ENCODE measurements around the gene ITPKB. TPM values are rescaled to one million over a fixed set of nuclear protein-coding genes. Genes with fewer than 3 reads are reported as not detected.

ITPKB gene
- total and polyA plus RNA-seq, 2 experiments from 2014 or later = 0.31 to 5.2 TPM

DNA sequence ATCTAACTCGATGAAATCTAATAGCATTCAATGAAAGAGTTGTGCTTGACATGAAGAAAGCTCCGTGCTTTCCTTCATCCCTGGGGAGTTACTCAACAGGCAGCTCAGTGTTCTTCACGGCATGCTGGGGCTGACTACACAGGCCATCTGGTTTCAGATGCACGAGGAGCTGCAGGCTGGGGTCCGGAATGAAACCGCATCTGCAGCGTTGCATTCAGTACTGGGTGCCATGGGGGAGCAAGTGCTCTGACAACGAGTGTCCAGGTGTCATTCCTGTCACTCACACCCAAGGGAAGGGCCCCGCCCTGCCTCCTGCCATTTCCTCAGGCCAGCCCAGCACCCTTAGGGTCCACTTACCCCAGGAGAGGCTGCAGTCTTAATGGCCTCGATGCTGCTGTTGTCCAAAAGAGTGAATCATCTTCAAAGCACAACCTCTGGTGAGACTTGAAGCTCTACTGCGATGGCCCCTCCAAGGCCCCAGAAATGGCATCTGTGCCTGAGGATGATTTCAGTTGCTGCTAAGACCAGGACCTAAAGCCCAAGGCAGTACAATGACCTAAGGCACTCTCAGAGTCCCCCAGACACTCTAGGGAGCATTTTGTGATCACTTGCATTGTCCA lies 129.1 kb downstream of the ITPKB start:
- Histone ChIP-seq H3K79me2 (replicated peaks; ENCODE audit: insufficient read depth) (no peaks in the 10 kb centered on the region), H3K27ac (ENCODE audit: low read depth) (no peak overlapping the region), H3K9me2 (ENCODE audit: insufficient read depth) (no peaks in the 10 kb centered on the region), H3K27me3 (ENCODE audit: insufficient read depth) (no peaks in the 10 kb centered on the region), H3F3A (replicated peaks; ENCODE audit: low read depth) (no peaks in the 10 kb centered on the region), H3K4me2 (no peak overlapping the region), H3K4me3 (no peak overlapping the region), H2AFZ (no peak overlapping the region), H4K20me1 (replicated peaks; ENCODE audit: insufficient read depth) (no peaks in the 10 kb centered on the region), H3K4me1 (ENCODE audit: insufficient read depth) (peaks cover 12% of the 10 kb centered on the region; the same call in 1 of the 2 replicates), H3K36me3 (ENCODE audit: insufficient read depth) (no peaks in the 10 kb centered on the region)
- no peaks in the 10 kb centered on the region; the same call in 2 of the 3 replicates for H3K36me3 Mint-ChIP-seq (ENCODE audit: low read depth)
- peaks cover 11% of the 10 kb centered on the region for H3K27me3 Mint-ChIP-seq (ENCODE audit: insufficient read depth, low read depth, poor library complexity)
- ATAC-seq = no peak
- no peak overlapping the region for H3K4me3 Mint-ChIP-seq
- 0 out of 3 replicates have a peak, but pooled peaks cover 3% of the 10 kb centered on the region for H3K9me3 Mint-ChIP-seq
- H3K4me1 Mint-ChIP-seq = peaks cover 21% of the 10 kb centered on the region
- TF ChIP-seq EZH2phosphoT487 (IDR thresholded peaks at IDR 0.05; ENCODE audit: unreplicated experiment) (no peak), CREB1 (CRISPR knock-in tag; IDR thresholded peaks at IDR 0.05; ENCODE audit: low read depth) (no peak), ZNF462 (CRISPR knock-in tag; IDR thresholded peaks at IDR 0.05) (no peak), NANOG (IDR thresholded peaks at IDR 0.05; ENCODE audit: borderline replicate concordance) (no peak), POLR2AphosphoS5 (IDR thresholded peaks at IDR 0.05; ENCODE audit: low read depth) (no peak), JUNB (IDR thresholded peaks at IDR 0.05; ENCODE audit: unreplicated experiment) (no peak), ZNF114 (CRISPR knock-in tag; IDR thresholded peaks at IDR 0.05) (no peak)
- TF ChIP-seq, protein P1, sequence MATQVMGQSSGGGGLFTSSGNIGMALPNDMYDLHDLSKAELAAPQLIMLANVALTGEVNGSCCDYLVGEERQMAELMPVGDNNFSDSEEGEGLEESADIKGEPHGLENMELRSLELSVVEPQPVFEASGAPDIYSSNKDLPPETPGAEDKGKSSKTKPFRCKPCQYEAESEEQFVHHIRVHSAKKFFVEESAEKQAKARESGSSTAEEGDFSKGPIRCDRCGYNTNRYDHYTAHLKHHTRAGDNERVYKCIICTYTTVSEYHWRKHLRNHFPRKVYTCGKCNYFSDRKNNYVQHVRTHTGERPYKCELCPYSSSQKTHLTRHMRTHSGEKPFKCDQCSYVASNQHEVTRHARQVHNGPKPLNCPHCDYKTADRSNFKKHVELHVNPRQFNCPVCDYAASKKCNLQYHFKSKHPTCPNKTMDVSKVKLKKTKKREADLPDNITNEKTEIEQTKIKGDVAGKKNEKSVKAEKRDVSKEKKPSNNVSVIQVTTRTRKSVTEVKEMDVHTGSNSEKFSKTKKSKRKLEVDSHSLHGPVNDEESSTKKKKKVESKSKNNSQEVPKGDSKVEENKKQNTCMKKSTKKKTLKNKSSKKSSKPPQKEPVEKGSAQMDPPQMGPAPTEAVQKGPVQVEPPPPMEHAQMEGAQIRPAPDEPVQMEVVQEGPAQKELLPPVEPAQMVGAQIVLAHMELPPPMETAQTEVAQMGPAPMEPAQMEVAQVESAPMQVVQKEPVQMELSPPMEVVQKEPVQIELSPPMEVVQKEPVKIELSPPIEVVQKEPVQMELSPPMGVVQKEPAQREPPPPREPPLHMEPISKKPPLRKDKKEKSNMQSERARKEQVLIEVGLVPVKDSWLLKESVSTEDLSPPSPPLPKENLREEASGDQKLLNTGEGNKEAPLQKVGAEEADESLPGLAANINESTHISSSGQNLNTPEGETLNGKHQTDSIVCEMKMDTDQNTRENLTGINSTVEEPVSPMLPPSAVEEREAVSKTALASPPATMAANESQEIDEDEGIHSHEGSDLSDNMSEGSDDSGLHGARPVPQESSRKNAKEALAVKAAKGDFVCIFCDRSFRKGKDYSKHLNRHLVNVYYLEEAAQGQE (IDR thresholded peaks at IDR 0.05; ENCODE audit: unreplicated experiment) = no peak
- TF ChIP-seq, protein P2, sequence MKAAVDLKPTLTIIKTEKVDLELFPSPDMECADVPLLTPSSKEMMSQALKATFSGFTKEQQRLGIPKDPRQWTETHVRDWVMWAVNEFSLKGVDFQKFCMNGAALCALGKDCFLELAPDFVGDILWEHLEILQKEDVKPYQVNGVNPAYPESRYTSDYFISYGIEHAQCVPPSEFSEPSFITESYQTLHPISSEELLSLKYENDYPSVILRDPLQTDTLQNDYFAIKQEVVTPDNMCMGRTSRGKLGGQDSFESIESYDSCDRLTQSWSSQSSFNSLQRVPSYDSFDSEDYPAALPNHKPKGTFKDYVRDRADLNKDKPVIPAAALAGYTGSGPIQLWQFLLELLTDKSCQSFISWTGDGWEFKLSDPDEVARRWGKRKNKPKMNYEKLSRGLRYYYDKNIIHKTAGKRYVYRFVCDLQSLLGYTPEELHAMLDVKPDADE (IDR thresholded peaks at IDR 0.05) = no peak
- TF ChIP-seq, protein P3, sequence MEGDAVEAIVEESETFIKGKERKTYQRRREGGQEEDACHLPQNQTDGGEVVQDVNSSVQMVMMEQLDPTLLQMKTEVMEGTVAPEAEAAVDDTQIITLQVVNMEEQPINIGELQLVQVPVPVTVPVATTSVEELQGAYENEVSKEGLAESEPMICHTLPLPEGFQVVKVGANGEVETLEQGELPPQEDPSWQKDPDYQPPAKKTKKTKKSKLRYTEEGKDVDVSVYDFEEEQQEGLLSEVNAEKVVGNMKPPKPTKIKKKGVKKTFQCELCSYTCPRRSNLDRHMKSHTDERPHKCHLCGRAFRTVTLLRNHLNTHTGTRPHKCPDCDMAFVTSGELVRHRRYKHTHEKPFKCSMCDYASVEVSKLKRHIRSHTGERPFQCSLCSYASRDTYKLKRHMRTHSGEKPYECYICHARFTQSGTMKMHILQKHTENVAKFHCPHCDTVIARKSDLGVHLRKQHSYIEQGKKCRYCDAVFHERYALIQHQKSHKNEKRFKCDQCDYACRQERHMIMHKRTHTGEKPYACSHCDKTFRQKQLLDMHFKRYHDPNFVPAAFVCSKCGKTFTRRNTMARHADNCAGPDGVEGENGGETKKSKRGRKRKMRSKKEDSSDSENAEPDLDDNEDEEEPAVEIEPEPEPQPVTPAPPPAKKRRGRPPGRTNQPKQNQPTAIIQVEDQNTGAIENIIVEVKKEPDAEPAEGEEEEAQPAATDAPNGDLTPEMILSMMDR (conservative IDR thresholded peaks at IDR 0.05; ENCODE audit: low read depth in 2 of 2) = no peak
- no peak for DNase-seq (ENCODE audit: low spot score)
- no peak overlapping the region for H3K27ac Mint-ChIP-seq

All from GM23338 (cell line).